RWPE1 (cell line): ENCODE results near the gene CRB2.

Experiments
- CTCF ChIA-PET: fragments of 350-600 bp; sonication (Branson Sonifier 250); formaldehyde crosslinking; extraction: SDS; loops from one replicate; lab custom pipeline; 2021; lab: Yijun Ruan, JAX
- POLR2A ChIA-PET: fragments of 400-600 bp; formaldehyde crosslinking; extraction: SDS; loops from one replicate; lab custom pipeline; 2020; ENCODE audit warnings: antibody characterized with exemption; ENCODE audit not compliant: low non-redundant PET; lab: Yijun Ruan, JAX
- DNase-seq: peaks from one replicate; pipeline ENCODE4 v3.0.0; 2012; ENCODE audit warnings: low spot score
- H3K27ac ChIP-seq: fragments of 450-650 bp; 2 replicates; pipeline ENCODE4 v1.5.1; 2017
- TF ChIP-seq, protein P1 (sequence below): fragments of 450-650 bp; conservative IDR thresholded peaks from 2 replicates; pipeline ENCODE4 v1.5.1; 2017; ENCODE audit warnings: low read depth, mild to moderate bottlenecking

The CRB2 gene

GRCh38 chr9:123411636-123412035 is 55.6 kb downstream of the CRB2 start:
- CTCF ChIA-PET = interaction anchor here (0.6 kb wide), 1 partner anchor 13 kb away, joined by 6 read pairs; no protein-coding TSS in a partner anchor
- TF ChIP-seq, protein P1, sequence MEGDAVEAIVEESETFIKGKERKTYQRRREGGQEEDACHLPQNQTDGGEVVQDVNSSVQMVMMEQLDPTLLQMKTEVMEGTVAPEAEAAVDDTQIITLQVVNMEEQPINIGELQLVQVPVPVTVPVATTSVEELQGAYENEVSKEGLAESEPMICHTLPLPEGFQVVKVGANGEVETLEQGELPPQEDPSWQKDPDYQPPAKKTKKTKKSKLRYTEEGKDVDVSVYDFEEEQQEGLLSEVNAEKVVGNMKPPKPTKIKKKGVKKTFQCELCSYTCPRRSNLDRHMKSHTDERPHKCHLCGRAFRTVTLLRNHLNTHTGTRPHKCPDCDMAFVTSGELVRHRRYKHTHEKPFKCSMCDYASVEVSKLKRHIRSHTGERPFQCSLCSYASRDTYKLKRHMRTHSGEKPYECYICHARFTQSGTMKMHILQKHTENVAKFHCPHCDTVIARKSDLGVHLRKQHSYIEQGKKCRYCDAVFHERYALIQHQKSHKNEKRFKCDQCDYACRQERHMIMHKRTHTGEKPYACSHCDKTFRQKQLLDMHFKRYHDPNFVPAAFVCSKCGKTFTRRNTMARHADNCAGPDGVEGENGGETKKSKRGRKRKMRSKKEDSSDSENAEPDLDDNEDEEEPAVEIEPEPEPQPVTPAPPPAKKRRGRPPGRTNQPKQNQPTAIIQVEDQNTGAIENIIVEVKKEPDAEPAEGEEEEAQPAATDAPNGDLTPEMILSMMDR = no peak
- no peak overlapping the region for H3K27ac ChIP-seq
- DNase-seq = no peak
- POLR2A ChIA-PET = no interaction called here

GRCh38 chr9:123412171-123412820 is 56.3 kb downstream of the CRB2 start:
- TF ChIP-seq, protein P1 = no peak
- CTCF ChIA-PET = no interaction called here
- DNase-seq = no peak
- no peak overlapping the region for H3K27ac ChIP-seq
- POLR2A ChIA-PET = no interaction called here

DNA sequence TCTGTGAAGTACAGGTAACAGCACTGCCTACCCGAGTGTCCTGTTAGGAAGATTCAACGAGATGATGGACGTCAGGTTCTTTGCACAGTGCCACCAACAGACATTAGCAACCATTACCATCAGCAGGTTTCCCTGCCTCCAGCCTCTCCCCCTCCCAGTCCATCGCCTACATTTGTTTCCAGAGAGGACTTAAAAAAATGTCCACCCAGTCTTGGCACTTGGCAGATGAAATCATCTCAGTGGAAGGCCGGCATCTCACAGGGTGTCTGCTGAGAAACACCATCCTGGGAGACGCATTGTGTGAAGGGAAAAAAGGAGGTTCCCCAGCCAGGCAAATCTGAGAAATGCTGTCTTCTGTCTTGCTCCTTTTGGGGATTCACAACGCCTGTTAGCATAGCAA is 58.2 kb downstream of the CRB2 start:
- H3K27ac ChIP-seq = no peak overlapping the region
- DNase-seq = no peak
- TF ChIP-seq, protein P1 = no peak
- CTCF ChIA-PET = no interaction called here
- POLR2A ChIA-PET = no interaction called here

GRCh38 chr9:123414936-123415930 is 59.2 kb downstream of the CRB2 start:
- CTCF ChIA-PET = interaction anchor here (0.8 kb wide), 1 partner anchor 10 kb away, joined by 3 read pairs; no protein-coding TSS in a partner anchor
- POLR2A ChIA-PET = no interaction called here
- H3K27ac ChIP-seq = no peak overlapping the region
- DNase-seq = no peak
- TF ChIP-seq, protein P1 = no peak

- TF ChIP-seq, protein P1 = no peak
- no peak for DNase-seq
- H3K27ac ChIP-seq = no peak overlapping the region
- POLR2A ChIA-PET = no interaction called here
- CTCF ChIA-PET = interaction anchor here (0.6 to 0.8 kb wide), 2 partner anchors 9 to 322 kb away, joined by 3 read pairs; no protein-coding TSS in a partner anchor
Observed at GRCh38 chr9:123416176-123416575, 60.2 kb downstream of the CRB2 start.

DNA sequence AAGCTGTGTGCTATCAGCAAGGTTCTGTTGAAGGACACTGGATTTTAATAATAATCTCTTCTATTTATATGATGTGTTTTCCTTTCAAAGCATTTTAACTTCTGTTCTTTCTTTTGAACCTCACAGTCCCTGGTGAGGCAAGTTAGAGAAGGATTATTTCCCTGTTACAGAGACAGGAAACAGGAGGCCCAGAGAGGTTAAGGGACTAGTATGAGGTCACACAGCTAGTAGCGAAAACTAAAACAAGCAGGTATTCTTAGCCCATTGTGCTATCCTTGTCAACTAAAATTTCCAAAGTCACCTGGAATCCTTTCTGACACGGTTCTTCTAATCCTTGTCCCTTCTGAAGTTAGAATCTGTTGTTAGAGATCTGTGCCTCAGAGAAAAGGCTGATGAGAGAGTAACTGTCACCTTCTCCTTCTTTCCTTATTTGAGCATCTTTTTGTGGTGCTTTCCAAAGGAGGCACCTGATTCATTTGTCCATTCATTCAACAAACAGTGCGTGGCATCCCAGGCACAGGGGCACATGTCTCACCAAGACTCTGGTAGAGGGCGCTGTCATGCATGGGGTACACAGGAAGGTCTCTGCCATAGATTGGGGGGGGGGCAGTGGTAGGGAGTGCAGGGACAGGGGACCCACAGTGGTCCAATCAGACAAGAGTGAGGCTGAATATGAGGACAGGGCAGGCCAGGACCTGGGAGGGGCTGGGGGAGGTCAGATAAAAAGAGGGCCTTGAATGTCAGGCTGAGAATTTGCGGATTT is 61.5 kb downstream of the CRB2 start:
- TF ChIP-seq, protein P1 = no peak
- ChIA-PET POLR2A (no interaction called here), CTCF (no interaction called here)
- no peak for DNase-seq
- no peak overlapping the region for H3K27ac ChIP-seq
